IMR-90 (cell line): ENCODE measurements around the gene PTGS1. TPM values are rescaled to one million over a fixed set of nuclear protein-coding genes. Genes with fewer than 3 reads are reported as not detected.

Source experiments
- ATAC-seq: fragments of 200-7000 bp; cut with Tn5 transposase; 2 replicates; pipeline ENCODE4 v1.9.1; 2020; ENCODE audit warnings: low read depth, mild to moderate bottlenecking, moderate library complexity
- BruUV-seq: library from RNA; stranded (reverse); fragments of 400-500 nt; replicated peaks from 2 replicates; lab custom pipeline; 2021; lab: Mats Ljungman, UMichigan
- CTCF ChIA-PET: fragments of 300-600 bp; formaldehyde crosslinking; extraction: SDS; loops from one replicate; lab custom pipeline; 2021; ENCODE audit warnings: antibody characterized with exemption; lab: Yijun Ruan, JAX
- POLR2A ChIA-PET: fragments of 300-600 bp; sonication (Branson Sonifier 250); formaldehyde crosslinking; loops from one replicate; lab custom pipeline; 2022; ENCODE audit warnings: antibody characterized with exemption; ENCODE audit not compliant: unreplicated experiment; lab: Charles Lee
- DNase-seq: peaks from one replicate; pipeline ENCODE4 v3.0.0; 2013
- H2AFZ ChIP-seq: replicated peaks from 2 replicates; pipeline ENCODE3; 2013; ENCODE audit warnings: low read length, mild to moderate bottlenecking; ENCODE audit not compliant: poor library complexity
- H2AK5ac ChIP-seq: 2 replicates; pipeline ENCODE4 v1.6.1; 2013; ENCODE audit warnings: low read depth, low read length, inconsistent platforms
- H2AK9ac ChIP-seq: replicated peaks from 2 replicates; pipeline ENCODE3; 2013; ENCODE audit warnings: mild to moderate bottlenecking, low read depth, low read length, moderate library complexity; ENCODE audit not compliant: poor library complexity
- H2BK120ac ChIP-seq: 2 replicates; pipeline ENCODE4 v1.6.1; 2013; ENCODE audit warnings: low read depth, low read length, inconsistent platforms
- H2BK15ac ChIP-seq: 3 replicates; pipeline ENCODE4 v1.6.1; 2013; ENCODE audit warnings: low read depth, low read length, inconsistent platforms
- H2BK20ac ChIP-seq: 2 replicates; pipeline ENCODE4 v1.6.1; 2013; ENCODE audit warnings: low read depth, mild to moderate bottlenecking, inconsistent platforms, low read length, moderate library complexity
- H2BK5ac ChIP-seq: 2 replicates; pipeline ENCODE4 v1.6.1; 2013; ENCODE audit warnings: mild to moderate bottlenecking, low read depth, low read length, inconsistent platforms; ENCODE audit not compliant: poor library complexity, severe bottlenecking
- H3K14ac ChIP-seq: replicated peaks from 2 replicates; pipeline ENCODE4 v1.6.1; 2013; ENCODE audit warnings: low read depth, low read length, inconsistent platforms
- H3K18ac ChIP-seq: 2 replicates; pipeline ENCODE4 v1.6.1; 2013; ENCODE audit warnings: low read depth, low read length, control low read depth
- H3K23ac ChIP-seq: 2 replicates; pipeline ENCODE4 v1.6.1; 2013; ENCODE audit warnings: low read depth, low read length, inconsistent platforms
- H3K27ac ChIP-seq: 2 replicates; pipeline ENCODE4 v1.5.1; 2013; ENCODE audit warnings: mild to moderate bottlenecking, control low read depth, low read length; ENCODE audit not compliant: insufficient read depth
- H3K27me3 ChIP-seq: 2 replicates; pipeline ENCODE4 v1.6.1; 2013; ENCODE audit warnings: low read length; ENCODE audit not compliant: control insufficient read depth, insufficient read depth
- H3K36me3 ChIP-seq: 2 replicates; pipeline ENCODE4 v1.6.1; 2013; ENCODE audit warnings: low read length, mixed read lengths; ENCODE audit not compliant: control insufficient read depth, insufficient read depth
- H3K4ac ChIP-seq: 2 replicates; pipeline ENCODE4 v1.6.1; 2013; ENCODE audit warnings: low read depth, low read length, inconsistent platforms
- H3K4me1 ChIP-seq: 2 replicates; pipeline ENCODE4 v1.6.1; 2013; ENCODE audit warnings: low read length, mixed read lengths; ENCODE audit not compliant: control insufficient read depth, insufficient read depth
- H3K4me2 ChIP-seq: 2 replicates; pipeline ENCODE4 v1.6.1; 2013; ENCODE audit warnings: low read depth, mild to moderate bottlenecking, control low read depth, low read length, moderate library complexity
- H3K4me3 ChIP-seq: 2 replicates; pipeline ENCODE4 v1.5.1; 2013; ENCODE audit warnings: low read depth, mild to moderate bottlenecking, control low read depth, low read length, moderate library complexity; ENCODE audit not compliant: insufficient read depth
- H3K56ac ChIP-seq: 2 replicates; pipeline ENCODE4 v1.6.1; 2013; ENCODE audit warnings: low read length, inconsistent platforms; ENCODE audit not compliant: insufficient read depth; ENCODE audit errors: extremely low read depth
- H3K79me1 ChIP-seq, 2 experiments: 2 replicates each; pipeline ENCODE4 v1.6.1; 2013; ENCODE audit warnings: low read length in 2 of 2, inconsistent platforms in 1 of 2, low read depth in 1 of 2
- H3K9ac ChIP-seq: 2 replicates; pipeline ENCODE4 v1.6.1; 2013; ENCODE audit warnings: low read depth, low read length, control low read depth
- H3K9me1 ChIP-seq: 2 replicates; pipeline ENCODE4 v1.6.1; 2013; ENCODE audit warnings: low read length, inconsistent platforms; ENCODE audit not compliant: insufficient read depth
- H3K9me3 ChIP-seq: 2 replicates; pipeline ENCODE4 v1.6.1; 2013; ENCODE audit warnings: low read length; ENCODE audit not compliant: control insufficient read depth, insufficient read depth
- H4K20me1 ChIP-seq: 2 replicates; pipeline ENCODE4 v1.6.1; 2013; ENCODE audit warnings: low read length, inconsistent platforms; ENCODE audit not compliant: insufficient read depth
- H4K5ac ChIP-seq: 2 replicates; pipeline ENCODE4 v1.6.1; 2013; ENCODE audit warnings: mild to moderate bottlenecking, low read depth, low read length, control low read depth
- H4K8ac ChIP-seq, 2 experiments: 2 replicates each; pipeline ENCODE4 v1.6.1; 2013; ENCODE audit warnings: low read depth in 2 of 2, low read length in 2 of 2, control low read depth in 1 of 2, inconsistent platforms in 1 of 2
- H4K91ac ChIP-seq: 2 replicates; pipeline ENCODE4 v1.6.1; 2013; ENCODE audit warnings: low read depth, low read length, inconsistent platforms; ENCODE audit not compliant: insufficient read depth
- BHLHE40 ChIP-seq: fragments of 150-350 bp; IDR thresholded peaks from 2 replicates; pipeline ENCODE4 v1.6.1; 2016; ENCODE audit warnings: mild to moderate bottlenecking, low read depth, low read length
- CEBPB ChIP-seq: IDR thresholded peaks from 2 replicates; pipeline ENCODE4 v1.6.1; 2012; ENCODE audit warnings: low read depth, low read length, improper control_type of control experiment
- ELK1 ChIP-seq: fragments of 150-350 bp; IDR thresholded peaks from 2 replicates; pipeline ENCODE4 v1.6.1; 2016; ENCODE audit warnings: low read depth, mild to moderate bottlenecking, low read length, moderate library complexity, borderline replicate concordance
- FOS ChIP-seq: fragments of 150-350 bp; IDR thresholded peaks from 2 replicates; pipeline ENCODE4 v1.6.1; 2016; ENCODE audit warnings: low read depth, low read length
- MAFK ChIP-seq: IDR thresholded peaks from 2 replicates; pipeline ENCODE4 v1.6.1; 2012; ENCODE audit warnings: low read depth, low read length, improper control_type of control experiment
- MXI1 ChIP-seq: IDR thresholded peaks from 2 replicates; pipeline ENCODE4 v1.6.1; 2012; ENCODE audit warnings: low read depth, mild to moderate bottlenecking, low read length, moderate library complexity, borderline replicate concordance
- NFE2L2 ChIP-seq: fragments of 150-350 bp; IDR thresholded peaks from 2 replicates; pipeline ENCODE4 v1.6.1; 2016; ENCODE audit warnings: low read depth, mild to moderate bottlenecking, low read length
- RAD21 ChIP-seq: IDR thresholded peaks from 2 replicates; pipeline ENCODE4 v1.6.1; 2012; ENCODE audit warnings: low read length, improper control_type of control experiment
- RCOR1 ChIP-seq: IDR thresholded peaks from 2 replicates; pipeline ENCODE4 v1.6.1; 2012; ENCODE audit warnings: mild to moderate bottlenecking, low read length, improper control_type of control experiment; ENCODE audit not compliant: insufficient replicate concordance
- USF2 ChIP-seq: fragments of 150-350 bp; IDR thresholded peaks from 2 replicates; pipeline ENCODE4 v1.6.1; 2017; ENCODE audit warnings: mild to moderate bottlenecking, antibody characterized with exemption, low read length, low read depth
- WGBS, 2 experiments: methylation state at CpG; one replicate each; pipeline versions ENCODE4 v1.1.5 to v1.1.7; 2013; ENCODE audit warnings: missing lambda C conversion rate in 2 of 2; ENCODE audit not compliant: insufficient read length in 1 of 2; ENCODE audit errors: extremely low coverage in 2 of 2; 5-methylcytosine and 5-hydroxymethylcytosine counted together
- dilution Hi-C: fragments of 300-500 bp; cut with HindIII; formaldehyde crosslinking; loops from one replicate; pipeline ENCODE4 v1.14.3; 2018; ENCODE audit warnings: low sequenced_read_pairs; ENCODE audit not compliant: unreplicated experiment
- in situ Hi-C: fragments of 300-500 bp; cut with MboI; formaldehyde crosslinking; loops from 3 replicates; pipeline ENCODE4 v1.14.3; 2019; ENCODE audit warnings: low sequenced_read_pairs, inconsistent platforms, mixed read lengths
- intact Hi-C: fragments of 100-400 bp; cut with micrococcal nuclease; formaldehyde crosslinking; loops from 2 replicates; pipeline ENCODE4 v1.10.0; 2022
- polyA plus RNA-seq, 3 experiments: library from polyadenylated mRNA; depleted of rRNA; stranded (reverse); fragments of >200 nt; gene quantifications; 2 replicates each; pipeline ENCODE4 v1.2.3, GENCODE V29; 2012; ENCODE audit warnings: low replicate concordance in 1 of 3
- total RNA-seq: library from RNA; depleted of rRNA; stranded (reverse); fragments of >200 nt; gene quantifications from 2 replicates; pipeline ENCODE4 v1.2.3, GENCODE V29; 2012

The PTGS1 gene
- total and polyA plus RNA-seq, 2 of the 4 experiments (the other 2 are of a cell fraction), result 24.7 to 38.3 TPM

- ATAC-seq, result no peak
- dilution Hi-C loops (no loop called here), intact Hi-C loops (no loop called here), in situ Hi-C loops (no loop called here)
- Histone ChIP-seq H4K91ac (no peak overlapping the region), H2AFZ (no peak overlapping the region), H3K9ac (no peak overlapping the region), H2AK9ac (no peak overlapping the region), H4K8ac (no peak overlapping the region), H3K23ac (no peak overlapping the region), H3K4me1 (peaks cover 19% of the 10 kb centered on the region), H3K9me3 (no peaks in the 10 kb centered on the region), H3K27ac (no peak overlapping the region), H4K5ac (no peak overlapping the region), H3K4me3 (no peak overlapping the region), H2BK15ac (0 out of 3 replicates have a peak overlapping the region, but pooled peaks have one; percentile 20), H3K9me1 (peaks cover 20% of the 10 kb centered on the region), H3K36me3 (peaks cover 25% of the 10 kb centered on the region), H2BK5ac (no peak overlapping the region), H3K79me1 (no peaks in the 10 kb centered on the region; a peak in 1 of 4 replicates), H4K20me1 (no peaks in the 10 kb centered on the region), H3K4me2 (no peak overlapping the region), H2BK20ac (no peak overlapping the region), H3K56ac (no peak overlapping the region), H3K4ac (0 out of 2 replicates have a peak overlapping the region, but pooled peaks have one; percentile 29), H2BK120ac (0 out of 2 replicates have a peak overlapping the region, but pooled peaks have one; percentile 23), H3K14ac (peak overlapping the region; percentile 1; the same call in 1 of the 2 replicates), H3K18ac (0 out of 2 replicates have a peak overlapping the region, but pooled peaks have one; percentile 3), H3K27me3 (no peaks in the 10 kb centered on the region), H2AK5ac (peak overlapping the region; percentile 17; the same call in 1 of the 2 replicates)
- no peak for TF ChIP-seq ELK1
- no peak for TF ChIP-seq RAD21
- no peak for TF ChIP-seq MXI1
- no peak for TF ChIP-seq RCOR1
- TF ChIP-seq FOS, result no peak
- no peak for TF ChIP-seq CEBPB
- no peak for TF ChIP-seq NFE2L2
- TF ChIP-seq BHLHE40, result no peak
- TF ChIP-seq USF2, result no peak
- TF ChIP-seq MAFK, result no peak
- POLR2A ChIA-PET, result no interaction called here
- peak; percentile 29 for DNase-seq
- WGBS, 2 experiments, result no CpG with 5 or more reads among the region's 2 CpGs
- CTCF ChIA-PET, result interaction anchor here (1.2 to 1.6 kb wide), 2 partner anchors 18 to 46 kb away, joined by 3 to 4 read pairs; no protein-coding TSS in a partner anchor
- BruUV-seq, result no TSS peak
Measured at GRCh38 chr9:122396614-122397148, 25.9 kb downstream of the PTGS1 start.
